GM23338 (cell line): Measurements from ENCODE around the gene PNPLA1. TPM values are rescaled to one million over a fixed set of nuclear protein-coding genes. Genes with fewer than 3 reads are reported as not detected.
A peak's percentile ranks its signal among the peaks of the same experiment; 100 is the strongest.

Source experiments
- ATAC-seq: fragments of 200-7000 bp; cut with Tn5 transposase; 3 replicates; pipeline ENCODE4 v1.9.1; 2020
- DNase-seq: peaks from one replicate; pipeline ENCODE4 v3.0.0-alpha.2; 2015; ENCODE audit warnings: low spot score
- H2AFZ ChIP-seq: fragments of 200-600 bp; sonication (generic); 2 replicates; pipeline ENCODE4 v1.8.0; 2016; ENCODE audit warnings: antibody characterized with exemption, mild to moderate bottlenecking, moderate library complexity
- H3F3A ChIP-seq: fragments of 200-600 bp; sonication (generic); replicated peaks from 2 replicates; pipeline ENCODE4 v1.8.0; 2017; ENCODE audit warnings: antibody characterized with exemption, mixed run types, low read depth
- H3K27ac ChIP-seq: fragments of 200-600 bp; sonication (generic); 2 replicates; pipeline ENCODE4 v1.6.1; 2016; ENCODE audit warnings: low read depth
- H3K27me3 ChIP-seq: fragments of 200-600 bp; sonication (generic); 2 replicates; pipeline ENCODE4 v1.8.0; 2016; ENCODE audit warnings: mild to moderate bottlenecking, mixed run types, moderate library complexity; ENCODE audit not compliant: insufficient read depth
- H3K36me3 ChIP-seq: fragments of 200-600 bp; sonication (generic); 2 replicates; pipeline ENCODE4 v1.8.0; 2016; ENCODE audit warnings: mild to moderate bottlenecking; ENCODE audit not compliant: insufficient read depth
- H3K4me1 ChIP-seq: fragments of 200-600 bp; sonication (generic); 2 replicates; pipeline ENCODE4 v1.8.0; 2016; ENCODE audit warnings: mild to moderate bottlenecking, moderate library complexity; ENCODE audit not compliant: insufficient read depth
- H3K4me2 ChIP-seq: fragments of 200-600 bp; sonication (generic); 2 replicates; pipeline ENCODE4 v1.7.1; 2017; ENCODE audit warnings: mixed run types
- H3K4me3 ChIP-seq: fragments of 200-600 bp; sonication (generic); 2 replicates; pipeline ENCODE4 v1.6.1; 2016; ENCODE audit warnings: mixed run types
- H3K79me2 ChIP-seq: fragments of 200-600 bp; sonication (generic); replicated peaks from 2 replicates; pipeline ENCODE4 v1.8.0; 2017; ENCODE audit warnings: mild to moderate bottlenecking; ENCODE audit not compliant: insufficient read depth
- H3K9me2 ChIP-seq: fragments of 200-600 bp; sonication (generic); 2 replicates; pipeline ENCODE4 v1.8.0; 2017; ENCODE audit not compliant: insufficient read depth
- H4K20me1 ChIP-seq: fragments of 200-600 bp; sonication (generic); replicated peaks from 2 replicates; pipeline ENCODE4 v1.8.0; 2017; ENCODE audit warnings: mild to moderate bottlenecking; ENCODE audit not compliant: insufficient read depth
- H3K27ac Mint-ChIP-seq: 2 replicates; pipeline ENCODE4 v1.8.0; 2020; ENCODE audit warnings: inconsistent platforms, mild to moderate bottlenecking, moderate library complexity, mixed read lengths
- H3K27me3 Mint-ChIP-seq: 3 replicates; pipeline ENCODE4 v1.8.0; 2022; ENCODE audit warnings: low read depth, mild to moderate bottlenecking, moderate library complexity, mixed read lengths, inconsistent platforms; ENCODE audit not compliant: insufficient read depth, poor library complexity
- H3K36me3 Mint-ChIP-seq: 3 replicates; pipeline ENCODE4 v1.8.0; 2021; ENCODE audit warnings: low read depth, mild to moderate bottlenecking, inconsistent platforms, moderate library complexity, mixed read lengths
- H3K4me1 Mint-ChIP-seq: 3 replicates; pipeline ENCODE4 v1.8.0; 2020; ENCODE audit warnings: mild to moderate bottlenecking, inconsistent platforms, mixed read lengths
- H3K4me3 Mint-ChIP-seq: 3 replicates; pipeline ENCODE4 v1.8.0; 2021; ENCODE audit warnings: moderate library complexity, mild to moderate bottlenecking, inconsistent platforms, mixed read lengths
- H3K9me3 Mint-ChIP-seq: 3 replicates; pipeline ENCODE4 v1.8.0; 2020; ENCODE audit warnings: moderate library complexity, mild to moderate bottlenecking, inconsistent platforms, mixed read lengths
- CREB1 ChIP-seq: fragments of 250-450 bp; sonication (Bioruptor Pico); IDR thresholded peaks from 2 replicates; pipeline ENCODE4 v1.5.0; 2020; ENCODE audit warnings: low read depth, mild to moderate bottlenecking, moderate library complexity
- CTCF ChIP-seq, 2 experiments: fragments of 200-600 bp in 1 of 2; sonication (generic) in 1 of 2; conservative IDR thresholded peaks; 2 replicates each; pipeline versions ENCODE4 v1.5.1 to v1.6.1; 2016 to 2017; ENCODE audit warnings: antibody characterized with exemption in 2 of 2, low read depth in 2 of 2, mild to moderate bottlenecking in 2 of 2, moderate library complexity in 1 of 2
- ETS1 ChIP-seq: IDR thresholded peaks from 2 replicates; pipeline ENCODE4 v1.6.1; 2016; ENCODE audit warnings: antibody characterized with exemption
- EZH2 ChIP-seq: fragments of 200-600 bp; sonication (generic); IDR thresholded peaks from one replicate; pipeline ENCODE4 v1.8.0; 2017; ENCODE audit warnings: antibody characterized with exemption, mild to moderate bottlenecking, low read depth; ENCODE audit not compliant: unreplicated experiment
- EZH2phosphoT487 ChIP-seq: fragments of 200-600 bp; sonication (generic); IDR thresholded peaks from one replicate; pipeline ENCODE4 v1.8.1; 2018; ENCODE audit warnings: antibody characterized with exemption; ENCODE audit not compliant: unreplicated experiment
- JUNB ChIP-seq: IDR thresholded peaks from one replicate; pipeline ENCODE4 v1.6.1; 2016; ENCODE audit warnings: antibody characterized with exemption; ENCODE audit not compliant: unreplicated experiment
- NANOG ChIP-seq: IDR thresholded peaks from 2 replicates; pipeline ENCODE4 v1.6.1; 2016; ENCODE audit warnings: antibody characterized with exemption, borderline replicate concordance
- POLR2AphosphoS5 ChIP-seq: IDR thresholded peaks from 2 replicates; pipeline ENCODE4 v1.6.1; 2016; ENCODE audit warnings: antibody characterized with exemption, low read depth
- REST ChIP-seq: IDR thresholded peaks from one replicate; pipeline ENCODE4 v1.6.1; 2018; ENCODE audit warnings: antibody characterized with exemption; ENCODE audit not compliant: unreplicated experiment
- STAT1 ChIP-seq: IDR thresholded peaks from one replicate; pipeline ENCODE4 v1.6.1; 2016; ENCODE audit warnings: antibody characterized with exemption; ENCODE audit not compliant: unreplicated experiment
- ZNF114 ChIP-seq: fragments of 250-450 bp; sonication (Bioruptor Pico); IDR thresholded peaks from 2 replicates; pipeline ENCODE4 v1.5.0; 2020; ENCODE audit warnings: mild to moderate bottlenecking, moderate library complexity
- ZNF331 ChIP-seq: fragments of 250-450 bp; sonication (Bioruptor Pico); IDR thresholded peaks from 2 replicates; pipeline ENCODE4 v1.5.0; 2020; ENCODE audit warnings: low read depth, mild to moderate bottlenecking, moderate library complexity
- polyA plus RNA-seq: library from polyadenylated mRNA; unstranded; fragments of >200 nt; fragmentation: Nextera tagmentation; extraction: Ambion mirVana; gene quantifications from 2 replicates; pipeline ENCODE4 v1.2.1, GENCODE V29; 2016
- total RNA-seq: library from RNA; depleted of rRNA; stranded (reverse); fragments of >200 nt; shearing (Covaris generic); gene quantifications from 2 replicates; pipeline ENCODE4 v1.2.3, GENCODE V29; 2014

Gene PNPLA1
- total and polyA plus RNA-seq, 2 experiments from 2014 or later, result not detected

GRCh38 chr6:36318690-36319435, 49.0 kb downstream of the PNPLA1 start:
- Mint-ChIP-seq H3K27ac (no peak overlapping the region), H3K27me3 (peaks cover 4% of the 10 kb centered on the region), H3K36me3 (no peaks in the 10 kb centered on the region), H3K4me3 (no peak overlapping the region), H3K4me1 (peaks cover 13% of the 10 kb centered on the region), H3K9me3 (no peaks in the 10 kb centered on the region)
- H3K9me2 ChIP-seq, result no peaks in the 10 kb centered on the region
- DNase-seq, result peak; percentile 15
- H3K4me2 ChIP-seq, result no peak overlapping the region
- TF ChIP-seq ZNF331 (CRISPR knock-in tag), result no peak
- no peak for TF ChIP-seq POLR2AphosphoS5
- TF ChIP-seq STAT1, result no peak
- no peak for TF ChIP-seq ETS1
- no peak for TF ChIP-seq JUNB
- no peak for TF ChIP-seq ZNF114
- no peak for TF ChIP-seq EZH2
- no peak for TF ChIP-seq EZH2phosphoT487
- no peak for TF ChIP-seq REST
- no peak for TF ChIP-seq NANOG
- TF ChIP-seq CREB1 (CRISPR knock-in tag), result no peak
- TF ChIP-seq CTCF (conservative IDR thresholded peaks at IDR 0.05; ENCODE audit: low read depth in 2 of 2), result no peak
- H4K20me1 ChIP-seq, result no peaks in the 10 kb centered on the region
- H3K36me3 ChIP-seq, result no peaks in the 10 kb centered on the region
- H2AFZ ChIP-seq, result no peak overlapping the region; the same call in 1 of the 2 replicates
- no peak overlapping the region for H3K27ac ChIP-seq
- no peaks in the 10 kb centered on the region for H3K27me3 ChIP-seq
- no peak overlapping the region for H3K4me3 ChIP-seq
- ATAC-seq, result peak; percentile 41
- no peaks in the 10 kb centered on the region for H3K79me2 ChIP-seq
- H3F3A ChIP-seq, result no peaks in the 10 kb centered on the region
- peaks cover 4% of the 10 kb centered on the region; the same call in 1 of the 2 replicates for H3K4me1 ChIP-seq
